Pons (tissue), 1 donor: ENCODE results near the gene NUP210L.
"Not testable (repeated sequence)": the region's sequence is repeated elsewhere in the genome, so short reads cannot be mapped to it uniquely, and the experiment has no call there.

ENCODE experiments used
- DNase-seq: peaks from one replicate; pipeline ENCODE4 v3.0.0-alpha.2; 2016; ENCODE audit warnings: low spot score

The NUP210L gene

DNA sequence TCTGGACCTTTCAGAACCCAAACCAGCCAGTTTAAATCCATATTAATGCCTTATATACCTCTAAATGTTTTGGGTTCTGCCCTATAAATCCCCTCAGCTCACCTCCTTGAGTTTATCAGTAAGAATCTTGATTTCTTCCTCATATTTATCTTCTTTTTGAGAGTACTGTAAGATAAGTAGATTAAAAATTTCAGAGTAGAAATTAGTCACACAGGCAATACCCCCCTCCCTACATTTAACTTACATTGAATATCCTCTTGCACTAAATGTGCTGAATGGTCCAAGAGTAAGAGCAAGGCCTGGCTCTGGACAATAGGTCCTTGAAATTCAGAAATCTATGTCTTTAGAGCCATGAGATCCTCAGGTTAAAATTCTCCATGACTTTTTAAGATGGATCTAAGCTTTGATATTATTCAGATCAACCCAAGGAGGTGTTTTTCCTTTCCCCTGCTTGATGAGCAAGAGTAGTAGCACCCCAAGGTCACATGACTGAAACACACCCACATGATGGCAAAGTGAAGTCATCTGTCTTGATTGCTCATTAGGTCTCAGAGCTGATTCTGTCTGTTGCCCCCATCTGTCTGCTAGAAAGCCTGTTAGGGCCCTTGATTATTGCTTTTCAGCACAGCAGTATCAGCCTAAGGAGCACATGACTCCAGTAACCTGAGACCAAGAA lies 15.8 kb upstream of the NUP210L start:
- DNase-seq, result no peak

DNA sequence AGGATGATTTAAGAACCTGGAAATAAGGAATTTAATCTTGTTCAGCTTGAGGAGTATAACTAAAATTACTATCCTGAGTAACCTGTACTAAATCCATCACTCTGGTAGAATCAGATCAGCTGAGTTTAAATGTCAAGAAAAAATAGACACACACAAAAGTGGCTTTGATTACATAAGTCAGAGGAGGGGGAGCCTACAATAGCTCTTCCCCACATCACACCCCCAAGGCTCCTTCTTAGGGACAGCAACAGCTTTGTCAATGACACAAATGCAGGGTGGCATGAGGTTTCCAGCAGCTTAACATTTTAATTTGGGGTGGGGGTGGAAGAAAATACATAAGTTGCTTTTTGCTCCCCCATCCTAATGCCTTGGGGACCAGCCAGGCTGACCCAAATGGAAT lies 12.6 kb upstream of the NUP210L start:
- DNase-seq, result no peak

DNA sequence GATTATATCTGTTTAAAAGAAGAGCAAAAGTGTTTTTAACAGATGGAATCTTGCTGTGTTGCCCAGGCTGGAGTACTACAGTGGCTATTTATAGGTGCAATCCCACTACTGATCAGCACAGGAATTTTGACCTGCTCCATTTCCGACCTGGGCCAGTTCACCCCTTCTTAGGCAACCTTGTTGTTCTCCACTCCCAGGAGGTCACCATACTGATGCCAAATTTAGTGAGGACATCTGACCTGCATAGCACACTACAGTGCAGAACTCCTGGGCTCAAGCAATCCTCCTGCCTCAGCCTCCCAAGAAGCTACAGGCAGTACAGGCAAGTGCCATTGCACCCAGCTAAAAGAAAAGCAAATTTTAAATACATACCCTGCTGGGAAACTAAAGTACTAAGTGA lies 11.3 kb upstream of the NUP210L start:
- no peak for DNase-seq

DNA sequence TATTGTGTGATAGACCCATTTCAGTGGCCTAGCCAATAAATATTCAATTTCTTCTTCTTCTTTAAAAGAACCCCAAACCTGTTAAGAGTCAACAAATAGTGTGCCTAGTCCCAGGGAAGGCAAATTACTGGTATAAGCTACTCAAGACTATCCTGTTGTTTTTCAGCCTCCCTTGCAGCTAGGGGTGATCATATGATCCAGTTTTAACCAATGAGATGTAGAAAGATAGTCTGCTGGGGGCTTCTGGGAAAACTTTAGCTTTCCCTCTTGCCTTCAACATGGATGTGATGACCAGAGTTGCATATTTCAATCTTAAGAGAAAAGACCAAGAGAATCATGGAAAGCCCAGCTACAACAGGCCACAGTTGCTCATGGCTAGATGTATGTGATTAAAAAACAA lies 4.7 kb upstream of the NUP210L start:
- DNase-seq, result no peak

GRCh38 chr1:154158307-154159125 lies 3.6 kb upstream of the NUP210L start:
- no peak for DNase-seq

GRCh38 chr1:154157520-154158306 lies 2.8 kb upstream of the NUP210L start:
- no peak for DNase-seq

DNA sequence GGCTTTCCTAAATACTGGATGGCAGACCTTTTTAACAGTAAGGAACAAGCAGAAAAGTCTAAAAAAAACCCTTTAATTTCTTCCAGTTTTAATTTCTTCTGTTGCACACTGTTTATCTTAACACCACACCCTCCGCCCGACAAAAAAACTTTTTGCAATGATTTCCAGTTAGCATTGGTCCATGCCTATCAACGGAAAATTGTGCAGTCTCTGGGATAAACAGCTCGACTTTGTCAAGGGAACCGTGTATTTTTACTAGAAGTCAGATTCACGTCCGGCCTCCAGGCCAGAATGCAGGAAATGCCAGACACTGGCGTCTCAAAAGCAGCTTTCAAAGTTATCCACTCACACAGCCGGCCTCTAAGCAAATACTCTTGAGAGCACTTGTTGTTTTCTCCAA lies 378 bp upstream of the NUP210L start:
- no peak for DNase-seq

DNA sequence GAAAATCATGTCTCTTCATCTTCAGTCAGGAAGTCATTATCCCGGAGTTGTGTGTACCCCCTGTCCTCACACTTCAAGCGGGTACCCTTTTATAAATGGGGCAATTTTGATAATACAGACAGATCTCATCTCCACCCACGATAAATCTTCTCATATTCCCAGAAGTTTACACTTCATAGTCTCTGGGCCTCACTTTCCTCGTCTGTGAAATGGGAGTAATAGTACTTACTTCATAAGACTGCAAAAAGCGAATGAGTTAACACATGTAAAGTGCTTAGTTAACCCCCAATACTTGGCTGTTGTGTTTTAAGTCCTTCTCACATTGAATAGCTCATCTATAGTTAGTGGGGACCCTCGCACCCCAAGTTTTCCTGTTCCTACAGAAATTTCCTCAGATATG lies 820 bp downstream of the NUP210L start:
- DNase-seq, result no peak

GRCh38 chr1:154151311-154151710 lies 3.6 kb downstream of the NUP210L start:
- no peak for DNase-seq

- DNase-seq, result no peak
Observed at GRCh38 chr1:154148807-154149206, 6.1 kb downstream of the NUP210L start.

- DNase-seq, result not testable (repeated sequence)
Observed at GRCh38 chr1:154147505-154147904, 7.4 kb downstream of the NUP210L start.

DNA sequence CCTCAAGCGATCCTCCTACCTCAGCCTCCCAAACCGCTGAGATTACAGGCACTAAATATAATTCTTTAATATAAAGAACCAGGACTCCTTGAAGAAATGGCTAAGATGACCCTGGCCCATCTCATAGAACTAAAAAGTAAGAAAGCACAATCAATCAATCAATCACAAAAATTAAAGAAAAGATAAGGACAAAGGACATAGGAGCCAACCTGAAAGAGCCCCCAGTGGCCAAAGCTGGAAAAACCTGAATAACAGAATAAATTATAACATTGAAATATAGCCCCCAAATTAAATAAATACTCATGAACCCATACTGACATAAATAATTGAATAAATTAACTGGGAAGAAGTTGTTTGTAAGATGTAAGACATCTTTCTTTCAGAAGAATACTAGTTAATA lies 8.9 kb downstream of the NUP210L start:
- DNase-seq, result no peak

DNA sequence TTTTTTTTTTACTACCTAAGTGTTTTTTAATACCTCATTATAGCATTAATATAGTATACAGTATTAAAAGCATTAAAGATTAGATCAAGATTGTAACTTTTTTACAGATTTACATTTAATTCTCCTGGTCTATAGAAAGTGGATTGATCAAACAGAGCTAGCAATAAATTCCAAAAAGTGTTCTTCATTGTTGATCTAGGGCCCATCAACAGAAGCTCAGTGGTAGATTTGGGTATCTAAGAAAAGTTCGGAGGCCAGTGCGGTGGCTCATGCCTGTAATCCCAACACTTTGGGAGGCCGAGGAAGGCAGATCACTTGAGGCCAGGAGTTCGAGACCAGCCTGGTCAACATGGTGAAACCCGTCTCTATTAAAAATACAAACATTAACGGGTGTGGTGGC lies 12.5 kb downstream of the NUP210L start:
- DNase-seq, result no peak

DNA sequence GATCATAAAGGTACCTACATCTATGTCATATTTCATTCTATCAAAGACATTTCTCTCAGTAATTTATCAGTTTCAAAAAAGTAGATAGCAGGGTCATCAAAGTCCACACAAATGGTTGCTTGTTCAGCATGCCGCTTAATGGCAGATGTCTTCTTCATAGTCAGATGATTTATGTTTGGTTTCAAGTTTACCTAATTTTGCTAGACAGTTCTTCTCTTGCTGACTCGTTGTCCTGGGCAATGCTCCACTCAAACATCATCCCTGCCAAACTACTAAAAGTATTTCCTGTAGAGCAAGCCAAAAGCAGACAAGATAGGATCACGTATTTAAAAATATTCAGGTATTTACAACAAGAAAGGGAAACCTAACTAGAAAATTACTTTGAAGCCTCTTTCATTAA lies 13.6 kb downstream of the NUP210L start:
- no peak for DNase-seq

- no peak for DNase-seq
Observed at GRCh38 chr1:154137888-154138287, 17.0 kb downstream of the NUP210L start.

DNA sequence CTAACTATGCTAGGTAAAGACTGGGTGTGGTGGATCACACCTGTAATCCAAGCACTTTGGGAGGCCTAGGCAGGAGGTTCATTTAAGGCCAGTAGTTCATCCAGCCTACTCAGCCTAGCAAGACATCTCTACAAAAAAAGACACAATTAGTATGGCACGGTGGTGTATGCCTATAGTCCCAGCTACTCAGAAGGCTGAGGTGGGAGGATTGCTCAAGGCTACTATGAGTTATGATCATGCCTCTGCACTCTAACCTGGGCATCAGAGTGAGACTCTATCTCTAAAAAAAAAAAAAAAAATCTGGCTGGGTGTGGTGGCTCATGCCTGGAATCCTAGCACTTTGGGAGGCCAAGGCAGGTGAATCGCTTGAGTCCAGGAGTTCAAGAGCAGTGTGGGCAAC lies 21.6 kb downstream of the NUP210L start:
- no peak for DNase-seq

DNA sequence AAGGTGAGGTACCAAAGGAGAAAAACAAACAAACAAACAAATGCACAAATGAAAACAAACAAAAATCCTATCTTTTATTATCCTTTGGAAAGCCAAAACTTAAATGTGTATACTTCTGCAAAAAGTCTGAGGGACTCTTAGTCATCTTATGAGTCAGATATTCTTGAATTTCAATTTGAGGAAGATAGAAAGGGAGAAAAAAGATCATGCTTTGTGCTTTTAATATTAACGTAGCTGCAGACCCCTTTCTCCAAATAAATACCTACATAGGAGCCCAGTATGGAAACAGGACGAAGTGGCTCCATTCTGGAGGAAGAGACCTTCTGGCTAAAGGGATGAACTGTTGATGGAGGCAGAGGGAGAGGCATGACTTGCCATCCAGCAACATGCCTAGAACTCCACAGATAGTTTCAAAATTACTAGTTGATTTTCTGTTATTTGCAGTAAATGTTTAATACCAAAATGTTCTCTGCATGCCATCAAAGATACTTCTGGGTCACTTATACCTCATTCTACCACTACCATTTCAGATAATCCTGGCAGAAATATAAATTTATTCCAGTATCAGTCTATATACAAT lies 25.4 kb downstream of the NUP210L start:
- no peak for DNase-seq

- DNase-seq, result not testable (repeated sequence)
Observed at GRCh38 chr1:154123205-154123604, 31.7 kb downstream of the NUP210L start.

DNA sequence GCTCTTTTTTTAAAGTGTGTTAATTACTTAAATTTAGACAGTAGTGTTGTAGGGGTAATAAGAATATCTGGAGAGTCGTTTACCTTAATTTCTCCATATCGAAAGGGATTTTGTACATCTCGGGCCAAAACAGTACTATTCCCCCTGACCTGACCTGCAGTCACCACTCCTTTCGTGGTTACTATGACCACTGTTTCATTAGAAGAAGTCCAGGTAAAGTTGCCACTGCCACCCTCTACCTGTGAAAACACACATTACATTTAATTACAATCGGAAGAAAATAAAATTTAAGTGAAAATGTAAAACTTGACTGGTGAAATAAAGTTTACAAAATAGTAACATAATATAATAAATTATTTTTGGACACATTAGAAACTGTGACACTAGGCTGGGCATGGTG lies 37.2 kb downstream of the NUP210L start:
- DNase-seq, result no peak

GRCh38 chr1:154115180-154115579 lies 39.7 kb downstream of the NUP210L start:
- DNase-seq, result no peak

DNA sequence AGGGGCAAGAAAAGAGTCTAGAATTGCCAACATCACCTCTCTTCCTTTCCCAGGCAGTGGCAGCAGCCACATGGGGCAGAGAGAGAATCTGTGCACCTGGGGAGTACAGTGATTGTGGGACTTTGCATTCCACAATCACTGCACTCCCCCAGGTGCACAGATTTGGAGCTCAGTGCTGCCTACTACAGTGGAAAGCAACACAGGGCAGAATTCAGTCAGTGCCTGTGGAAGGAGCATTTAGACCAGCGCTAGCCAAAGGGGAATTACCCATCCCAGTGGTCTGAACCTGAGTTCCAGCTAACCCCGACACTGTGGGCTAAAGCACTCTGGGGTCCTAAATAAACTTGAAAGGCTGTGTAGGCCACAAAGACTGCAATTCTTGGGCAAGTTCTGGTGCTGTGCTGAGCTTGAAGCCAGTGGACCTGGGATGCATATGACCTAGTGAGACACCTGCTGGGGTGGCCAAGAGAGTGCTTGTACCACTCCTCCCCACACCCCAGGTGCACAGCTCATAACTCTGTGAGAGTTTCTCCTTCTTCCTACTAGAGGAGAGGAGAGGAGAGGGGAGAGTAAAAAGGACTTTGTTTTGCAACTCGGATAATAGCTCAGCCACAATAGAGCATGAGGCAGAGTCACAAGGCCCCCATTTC lies 50.3 kb downstream of the NUP210L start:
- no peak for DNase-seq

GRCh38 chr1:154100141-154100540 lies 54.7 kb downstream of the NUP210L start:
- not testable (repeated sequence) for DNase-seq
